K562 (cell line): ENCODE measurements around the gene CBLC. TPM values are rescaled to one million over a fixed set of nuclear protein-coding genes. Genes with fewer than 3 reads are reported as not detected.

Source experiments
- BACH1 ChIP-seq: fragments of 200-800 bp; sonication (Bioruptor generic); IDR thresholded peaks from 2 replicates; pipeline ENCODE4 v1.6.1; 2016; ENCODE audit warnings: missing genetic modification characterization, missing compliant biosample characterization
- DACH1 ChIP-seq: fragments of 450-650 bp; IDR thresholded peaks from 2 replicates; pipeline ENCODE4 v1.6.1; 2018; ENCODE audit not compliant: partially characterized antibody
- EP400 ChIP-seq: fragments of 450-650 bp; IDR thresholded peaks from 2 replicates; pipeline ENCODE4 v1.6.1; 2017; ENCODE audit warnings: antibody characterized with exemption, mild to moderate bottlenecking, moderate library complexity
- GATAD2B ChIP-seq: fragments of 450-650 bp; IDR thresholded peaks from 2 replicates; pipeline ENCODE4 v1.6.1; 2017; ENCODE audit warnings: mild to moderate bottlenecking, borderline replicate concordance
- GTF2A2 ChIP-seq: IDR thresholded peaks from 2 replicates; pipeline ENCODE4 v1.6.1; 2016; ENCODE audit warnings: mild to moderate bottlenecking, missing genetic modification characterization, missing compliant biosample characterization
- JUN ChIP-seq, 2 experiments: sonication (generic) in 1 of 2; formaldehyde crosslinking in 1 of 2; IDR thresholded peaks; 2 replicates each; pipeline versions ENCODE4 v1.6.1 to v1.8.0; 2012 to 2022; ENCODE audit warnings: borderline replicate concordance in 2 of 2, mild to moderate bottlenecking in 2 of 2, improper control_type of control experiment in 1 of 2, low read depth in 1 of 2, low read length in 1 of 2, missing genetic modification reagents in 1 of 2
- KLF13 ChIP-seq: fragments of 450-650 bp; IDR thresholded peaks from 2 replicates; pipeline ENCODE4 v1.6.1; 2016; ENCODE audit warnings: missing genetic modification characterization, low read depth, mild to moderate bottlenecking, missing compliant biosample characterization, moderate library complexity, borderline replicate concordance
- MEF2D ChIP-seq: conservative IDR thresholded peaks from 2 replicates; pipeline ENCODE4 v1.6.1; 2016; ENCODE audit warnings: low read depth, missing genetic modification characterization, missing compliant biosample characterization
- NCOA6 ChIP-seq: fragments of 450-650 bp; IDR thresholded peaks from 2 replicates; pipeline ENCODE4 v1.6.1; 2017; ENCODE audit warnings: mild to moderate bottlenecking
- XRCC4 ChIP-seq: IDR thresholded peaks from one replicate; pipeline ENCODE4 v1.6.1; 2011; ENCODE audit not compliant: insufficient read depth, insufficient read length; ENCODE audit errors: extremely low read depth
- ZBTB49 ChIP-seq: sonication (generic); formaldehyde crosslinking; IDR thresholded peaks from 2 replicates; pipeline ENCODE4 v1.8.0; 2022; ENCODE audit warnings: missing genetic modification reagents, mild to moderate bottlenecking, borderline replicate concordance
- ZNF121 ChIP-seq: sonication (generic); formaldehyde crosslinking; conservative IDR thresholded peaks from 2 replicates; pipeline ENCODE4 v1.8.0; 2022; ENCODE audit warnings: missing genetic modification reagents
- ZNF174 ChIP-seq: fragments of 250-450 bp; sonication (Bioruptor Pico); IDR thresholded peaks from 2 replicates; pipeline ENCODE4 v1.4.0; 2020; ENCODE audit warnings: mild to moderate bottlenecking
- ZNF175 ChIP-seq: fragments of 200-800 bp; sonication (Bioruptor generic); IDR thresholded peaks from 2 replicates; pipeline ENCODE4 v1.6.1; 2016; ENCODE audit warnings: low read depth, mild to moderate bottlenecking, missing genetic modification characterization, missing compliant biosample characterization
- ZNF224 ChIP-seq: sonication (generic); formaldehyde crosslinking; IDR thresholded peaks from 2 replicates; pipeline ENCODE4 v1.8.0; 2022; ENCODE audit warnings: mild to moderate bottlenecking, missing genetic modification reagents
- ZNF232 ChIP-seq: sonication (generic); formaldehyde crosslinking; IDR thresholded peaks from 2 replicates; pipeline ENCODE4 v1.8.0; 2022; ENCODE audit warnings: mild to moderate bottlenecking, missing genetic modification reagents
- ZNF551 ChIP-seq: fragments of 250-450 bp; sonication (Bioruptor Pico); IDR thresholded peaks from 2 replicates; pipeline ENCODE4 v1.5.0; 2021; ENCODE audit warnings: mild to moderate bottlenecking, moderate library complexity
- ZNF740 ChIP-seq, 3 experiments: fragments of 200-800 bp in 1 of 3; sonication (Bioruptor generic) in 1 of 3; sonication (generic) in 1 of 3; formaldehyde crosslinking in 1 of 3; IDR thresholded peaks; 2 replicates each; pipeline versions ENCODE4 v1.6.1 to v1.8.0; 2016 to 2022; ENCODE audit warnings: mild to moderate bottlenecking in 2 of 3, missing compliant biosample characterization in 2 of 3, missing genetic modification characterization in 2 of 3, missing genetic modification reagents in 1 of 3
- polyA plus RNA-seq, 8 experiments: library from polyadenylated mRNA; depleted of rRNA in 4 of 8; stranded (reverse) in 5 of 8; unstranded in 3 of 8; fragments of >200 nt; fragmentation: Nextera tagmentation in 2 of 8; fragmentation: Illumina TruSeq in 1 of 8; extraction: Ambion mirVana in 2 of 8; extraction: Trizol in 1 of 8; gene quantifications; 2 replicates each; pipeline versions ENCODE4 v1.2.1 to v1.2.3, GENCODE V29; 2011 to 2014; ENCODE audit warnings: inconsistent platforms in 1 of 8, missing spikeins in 1 of 8
- total RNA-seq, 7 experiments: library from RNA; depleted of rRNA in 6 of 7; stranded (reverse); fragments of >200 nt in 6 of 7; fragmentation: Illumina TruSeq in 2 of 7; extraction: Trizol in 2 of 7; gene quantifications; 2 replicates each; pipeline versions ENCODE4 v1.2.1 to v1.2.3, GENCODE V29; 2011 to 2021; ENCODE audit warnings: low replicate concordance in 1 of 7
- TF ChIP-seq, protein P1 (sequence below): IDR thresholded peaks from 2 replicates; pipeline ENCODE4 v1.6.1; 2016; ENCODE audit warnings: missing genetic modification characterization, missing compliant biosample characterization
- TF ChIP-seq, protein P2 (sequence below): fragments of 150-350 bp; conservative IDR thresholded peaks from 2 replicates; pipeline ENCODE4 v1.6.1; 2014; ENCODE audit warnings: low read length

CBLC gene
- total and polyA plus RNA-seq, 9 of the 15 experiments (the other 6 are each of a cell fraction or from before 2014, with no cell fraction given): 0.09 TPM; not detected in 8

- no peak for TF ChIP-seq ZNF740 (CRISPR knock-in tag; IDR thresholded peaks at IDR 0.05)
- no peak for TF ChIP-seq ZNF740 (tag; IDR thresholded peaks at IDR 0.05)
- no peak for TF ChIP-seq XRCC4
- TF ChIP-seq ZNF224 (CRISPR knock-in tag): no peak
- TF ChIP-seq ZNF121: no peak
- TF ChIP-seq, protein P1, sequence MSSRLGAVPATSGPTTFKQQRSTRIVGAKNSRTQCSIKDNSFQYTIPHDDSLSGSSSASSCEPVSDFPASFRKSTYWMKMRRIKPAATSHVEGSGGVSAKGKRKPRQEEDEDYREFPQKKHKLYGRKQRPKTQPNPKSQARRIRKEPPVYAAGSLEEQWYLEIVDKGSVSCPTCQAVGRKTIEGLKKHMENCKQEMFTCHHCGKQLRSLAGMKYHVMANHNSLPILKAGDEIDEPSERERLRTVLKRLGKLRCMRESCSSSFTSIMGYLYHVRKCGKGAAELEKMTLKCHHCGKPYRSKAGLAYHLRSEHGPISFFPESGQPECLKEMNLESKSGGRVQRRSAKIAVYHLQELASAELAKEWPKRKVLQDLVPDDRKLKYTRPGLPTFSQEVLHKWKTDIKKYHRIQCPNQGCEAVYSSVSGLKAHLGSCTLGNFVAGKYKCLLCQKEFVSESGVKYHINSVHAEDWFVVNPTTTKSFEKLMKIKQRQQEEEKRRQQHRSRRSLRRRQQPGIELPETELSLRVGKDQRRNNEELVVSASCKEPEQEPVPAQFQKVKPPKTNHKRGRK: no peak
- peak; percentile 35; the same call in 1 of the 2 replicates for TF ChIP-seq EP400
- TF ChIP-seq ZNF232 (CRISPR knock-in tag): no peak
- TF ChIP-seq BACH1 (tag): peak; percentile 46; the same call in 1 of the 2 replicates
- no peak for TF ChIP-seq KLF13
- no peak for TF ChIP-seq ZNF174 (CRISPR knock-in tag)
- TF ChIP-seq GATAD2B: no peak
- no peak for TF ChIP-seq ZNF551 (CRISPR knock-in tag)
- peak; percentile 91 for TF ChIP-seq JUN (IDR thresholded peaks at IDR 0.05; ENCODE audit: borderline replicate concordance, low read depth, low read length)
- no peak for TF ChIP-seq JUN (CRISPR knock-in tag; IDR thresholded peaks at IDR 0.05; ENCODE audit: borderline replicate concordance)
- no peak for TF ChIP-seq NCOA6
- peak; percentile 66; the same call in 1 of the 2 replicates for TF ChIP-seq ZNF175 (CRISPR knock-in tag)
- no peak for TF ChIP-seq GTF2A2 (tag)
- TF ChIP-seq DACH1: peak; percentile 22
- TF ChIP-seq MEF2D (tag): peak; percentile 29; the same call in 1 of the 2 replicates
- TF ChIP-seq, protein P2, sequence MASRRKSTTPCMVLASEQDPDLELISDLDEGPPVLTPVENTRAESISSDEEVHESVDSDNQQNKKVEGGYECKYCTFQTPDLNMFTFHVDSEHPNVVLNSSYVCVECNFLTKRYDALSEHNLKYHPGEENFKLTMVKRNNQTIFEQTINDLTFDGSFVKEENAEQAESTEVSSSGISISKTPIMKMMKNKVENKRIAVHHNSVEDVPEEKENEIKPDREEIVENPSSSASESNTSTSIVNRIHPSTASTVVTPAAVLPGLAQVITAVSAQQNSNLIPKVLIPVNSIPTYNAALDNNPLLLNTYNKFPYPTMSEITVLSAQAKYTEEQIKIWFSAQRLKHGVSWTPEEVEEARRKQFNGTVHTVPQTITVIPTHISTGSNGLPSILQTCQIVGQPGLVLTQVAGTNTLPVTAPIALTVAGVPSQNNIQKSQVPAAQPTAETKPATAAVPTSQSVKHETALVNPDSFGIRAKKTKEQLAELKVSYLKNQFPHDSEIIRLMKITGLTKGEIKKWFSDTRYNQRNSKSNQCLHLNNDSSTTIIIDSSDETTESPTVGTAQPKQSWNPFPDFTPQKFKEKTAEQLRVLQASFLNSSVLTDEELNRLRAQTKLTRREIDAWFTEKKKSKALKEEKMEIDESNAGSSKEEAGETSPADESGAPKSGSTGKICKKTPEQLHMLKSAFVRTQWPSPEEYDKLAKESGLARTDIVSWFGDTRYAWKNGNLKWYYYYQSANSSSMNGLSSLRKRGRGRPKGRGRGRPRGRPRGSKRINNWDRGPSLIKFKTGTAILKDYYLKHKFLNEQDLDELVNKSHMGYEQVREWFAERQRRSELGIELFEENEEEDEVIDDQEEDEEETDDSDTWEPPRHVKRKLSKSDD: no peak
- no peak for TF ChIP-seq ZBTB49 (CRISPR knock-in tag)
These were observed 35.8 kb upstream of the CBLC start (continued) for GRCh38 chr19:44741841-44742329.
